ENCODE measurements around the gene RRAGD.

RRAGD gene

GRCh38 chr6:89347825-89348224 is 64.2 kb downstream of the RRAGD start:
- DNase-seq (ENCODE audit: insufficient read length, low spot score) = no peak
- TF ChIP-seq CTCF (IDR thresholded peaks at IDR 0.05; ENCODE audit: insufficient read depth, missing control alignments) = no peak
- no peak for FAIRE-seq

- no peak for TF ChIP-seq CTCF (IDR thresholded peaks at IDR 0.05; ENCODE audit: insufficient read depth, missing control alignments)
- no peak for DNase-seq (ENCODE audit: insufficient read length, low spot score)
- no peak for FAIRE-seq
Observed at GRCh38 chr6:89346433-89346832, 65.6 kb downstream of the RRAGD start.

GRCh38 chr6:89339565-89339964 is 72.5 kb downstream of the RRAGD start:
- FAIRE-seq (no peak), DNase-seq (ENCODE audit: insufficient read length, low spot score) (no peak)
- no peak for TF ChIP-seq CTCF (IDR thresholded peaks at IDR 0.05; ENCODE audit: insufficient read depth, missing control alignments)

- DNase-seq (ENCODE audit: insufficient read length, low spot score) = no peak
- no peak for FAIRE-seq
- no peak for TF ChIP-seq CTCF (IDR thresholded peaks at IDR 0.05; ENCODE audit: insufficient read depth, missing control alignments)
Observed at GRCh38 chr6:89335164-89335563, 76.9 kb downstream of the RRAGD start.

GRCh38 chr6:89330910-89331309 is 81.2 kb downstream of the RRAGD start:
- no peak for FAIRE-seq

GRCh38 chr6:89328976-89329375 is 83.1 kb downstream of the RRAGD start:
- no peak for FAIRE-seq
- TF ChIP-seq CTCF (IDR thresholded peaks at IDR 0.05; ENCODE audit: insufficient read depth, missing control alignments) = no peak
- no peak for DNase-seq (ENCODE audit: insufficient read length, low spot score)

More at GRCh38 chr6:89330910-89331309, 81.2 kb downstream of the RRAGD start:
- no peak for DNase-seq (ENCODE audit: insufficient read length, low spot score)
- TF ChIP-seq CTCF (IDR thresholded peaks at IDR 0.05; ENCODE audit: insufficient read depth, missing control alignments) = no peak

GRCh38 chr6:89324304-89324703 is 87.8 kb downstream of the RRAGD start:
- no peak for TF ChIP-seq CTCF (IDR thresholded peaks at IDR 0.05; ENCODE audit: insufficient read depth, missing control alignments)
- DNase-seq (ENCODE audit: insufficient read length, low spot score) (no peak), FAIRE-seq (no peak)
